ENCODE measurements around the gene RASSF3.

RASSF3 gene

GRCh38 chr12:64714551-64714968, 104.3 kb downstream of the RASSF3 start:
- H3K9me3 ChIP-seq (ENCODE audit: control insufficient read depth, low read length) = no peaks in the 10 kb centered on the region
- H3K36me3 ChIP-seq (ENCODE audit: control insufficient read depth, insufficient read depth, low read length) = peaks cover 59% of the 10 kb centered on the region
- no peaks in the 10 kb centered on the region for H3K4me1 ChIP-seq (ENCODE audit: control insufficient read depth, insufficient read depth, low read length, poor library complexity, severe bottlenecking)
- whole genome bisulfite sequencing, 2 experiments (ENCODE audit: insufficient coverage in 2 of 2) = 86 to 100% methylated on average over 2 to 4 of the region's 5 CpGs
- H3K27ac ChIP-seq (ENCODE audit: low read depth, low read length, severe bottlenecking) = no peak overlapping the region
- H3K4me3 ChIP-seq (ENCODE audit: extremely low read depth, insufficient read depth, low read length, poor library complexity, severe bottlenecking) = no peak overlapping the region

DNA sequence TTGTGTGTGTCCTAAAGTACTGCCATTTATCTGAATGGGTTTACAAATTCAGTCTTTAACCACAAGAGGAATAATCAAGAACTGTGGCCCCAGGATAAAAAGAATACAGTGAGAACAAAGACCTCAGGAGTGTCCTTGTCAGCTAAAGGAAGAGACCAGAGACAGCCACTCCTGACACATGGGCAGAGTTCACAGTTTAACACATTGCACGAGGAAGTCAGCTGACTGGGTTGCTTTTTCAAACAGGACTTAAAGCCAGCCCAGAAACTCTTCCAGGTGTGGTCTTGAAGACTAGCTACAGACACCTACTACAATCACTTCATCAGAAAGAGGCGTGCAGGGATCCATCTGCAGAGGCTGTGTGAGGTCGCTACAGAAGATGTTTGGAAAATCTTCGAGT, 106.1 kb downstream of the RASSF3 start:
- Histone ChIP-seq H3K36me3 (ENCODE audit: control insufficient read depth, insufficient read depth, low read length) (peaks cover 76% of the 10 kb centered on the region), H3K9me3 (ENCODE audit: control insufficient read depth, low read length) (no peaks in the 10 kb centered on the region), H3K4me1 (ENCODE audit: control insufficient read depth, insufficient read depth, low read length, poor library complexity, severe bottlenecking) (no peaks in the 10 kb centered on the region), H3K27ac (ENCODE audit: low read depth, low read length, severe bottlenecking) (no peak overlapping the region), H3K4me3 (ENCODE audit: extremely low read depth, insufficient read depth, low read length, poor library complexity, severe bottlenecking) (no peak overlapping the region)
- 67 to 89% methylated on average over 2 to 3 of the region's 4 CpGs for WGBS, 2 experiments (ENCODE audit: insufficient coverage in 2 of 2)

DNA sequence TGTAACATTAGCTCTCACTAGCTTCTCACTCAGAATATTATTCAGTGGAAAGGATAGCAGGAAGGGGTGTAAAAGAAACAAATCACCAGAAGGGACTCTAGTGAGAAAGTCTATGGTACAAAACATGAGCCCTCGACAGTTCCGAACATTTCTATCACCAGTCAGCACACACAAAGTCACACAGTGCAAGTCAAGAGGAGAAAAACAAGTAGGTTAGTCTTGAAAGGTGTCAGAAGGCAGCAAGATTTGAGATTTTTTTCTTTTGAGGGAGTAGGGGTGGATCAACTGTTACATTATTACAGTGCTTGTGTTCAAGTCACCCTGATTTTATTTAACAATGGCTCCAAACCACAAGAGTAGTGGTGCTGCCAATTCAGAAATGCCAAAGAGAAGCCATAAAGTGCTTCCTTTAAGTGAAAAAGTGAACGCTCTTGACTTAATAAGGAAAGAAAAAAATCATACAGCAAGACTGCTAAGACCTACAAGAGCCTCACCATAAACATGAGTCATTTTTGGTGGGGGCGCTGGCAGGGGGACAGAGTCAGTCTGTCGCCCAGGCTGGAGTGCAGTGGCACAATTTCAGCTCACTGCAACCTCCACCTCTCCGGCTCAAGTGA, 106.7 kb downstream of the RASSF3 start:
- 89 to 100% methylated on average over 3 to 4 of the region's 6 CpGs for WGBS, 2 experiments (ENCODE audit: insufficient coverage in 2 of 2)
- Histone ChIP-seq H3K4me1 (ENCODE audit: control insufficient read depth, insufficient read depth, low read length, poor library complexity, severe bottlenecking) (no peaks in the 10 kb centered on the region), H3K9me3 (ENCODE audit: control insufficient read depth, low read length) (no peaks in the 10 kb centered on the region), H3K4me3 (ENCODE audit: extremely low read depth, insufficient read depth, low read length, poor library complexity, severe bottlenecking) (no peak overlapping the region), H3K36me3 (ENCODE audit: control insufficient read depth, insufficient read depth, low read length) (peaks cover 82% of the 10 kb centered on the region), H3K27ac (ENCODE audit: low read depth, low read length, severe bottlenecking) (no peak overlapping the region)

DNA sequence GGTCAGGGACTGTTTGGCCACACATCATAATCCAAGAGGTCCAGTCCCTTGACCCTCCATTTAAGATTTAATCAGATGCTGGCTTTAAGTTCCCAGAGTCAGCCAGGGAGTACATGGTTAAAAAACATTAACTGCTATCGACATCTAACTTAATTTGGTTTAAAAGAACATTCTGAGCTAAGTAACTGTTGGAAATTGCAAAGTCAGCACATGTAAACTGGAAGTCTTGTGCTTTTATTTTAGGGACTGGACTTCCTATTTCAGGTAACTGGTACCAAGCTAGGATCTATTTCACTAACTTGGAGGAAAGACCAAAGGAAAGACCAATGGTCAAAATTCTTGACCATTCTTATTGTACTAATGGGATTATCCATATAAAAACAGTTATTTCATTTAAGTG, 108.4 kb downstream of the RASSF3 start:
- Histone ChIP-seq H3K9me3 (ENCODE audit: control insufficient read depth, low read length) (no peaks in the 10 kb centered on the region), H3K4me1 (ENCODE audit: control insufficient read depth, insufficient read depth, low read length, poor library complexity, severe bottlenecking) (no peaks in the 10 kb centered on the region), H3K36me3 (ENCODE audit: control insufficient read depth, insufficient read depth, low read length) (peaks cover 89% of the 10 kb centered on the region), H3K27ac (ENCODE audit: low read depth, low read length, severe bottlenecking) (no peak overlapping the region), H3K4me3 (ENCODE audit: extremely low read depth, insufficient read depth, low read length, poor library complexity, severe bottlenecking) (no peak overlapping the region)
- 83 to 100% methylated on average over 1 of the region's 1 CpG for WGBS, 2 experiments (ENCODE audit: insufficient coverage in 2 of 2)

- H3K4me1 ChIP-seq (ENCODE audit: control insufficient read depth, insufficient read depth, low read length, poor library complexity, severe bottlenecking) = no peaks in the 10 kb centered on the region
- no peak overlapping the region for H3K4me3 ChIP-seq (ENCODE audit: extremely low read depth, insufficient read depth, low read length, poor library complexity, severe bottlenecking)
- no peak overlapping the region for H3K27ac ChIP-seq (ENCODE audit: low read depth, low read length, severe bottlenecking)
- H3K36me3 ChIP-seq (ENCODE audit: control insufficient read depth, insufficient read depth, low read length) = peaks cover 83% of the 10 kb centered on the region
- H3K9me3 ChIP-seq (ENCODE audit: control insufficient read depth, low read length) = no peaks in the 10 kb centered on the region
- 100% methylated on average over 1 of the region's 1 CpG; no CpG with 5 or more reads in 1 of the 2 experiments for WGBS, 2 experiments (ENCODE audit: insufficient coverage in 2 of 2)
Measured at GRCh38 chr12:64720884-64721283, 110.6 kb downstream of the RASSF3 start.

- 94 to 95% methylated on average over 4 of the region's 4 CpGs for WGBS, 2 experiments (ENCODE audit: insufficient coverage in 2 of 2)
- Histone ChIP-seq H3K36me3 (ENCODE audit: control insufficient read depth, insufficient read depth, low read length) (peaks cover 75% of the 10 kb centered on the region), H3K9me3 (ENCODE audit: control insufficient read depth, low read length) (no peaks in the 10 kb centered on the region), H3K4me3 (ENCODE audit: extremely low read depth, insufficient read depth, low read length, poor library complexity, severe bottlenecking) (no peak overlapping the region), H3K4me1 (ENCODE audit: control insufficient read depth, insufficient read depth, low read length, poor library complexity, severe bottlenecking) (no peaks in the 10 kb centered on the region), H3K27ac (ENCODE audit: low read depth, low read length, severe bottlenecking) (no peak overlapping the region)
Measured at GRCh38 chr12:64722835-64723234, 112.5 kb downstream of the RASSF3 start.

GRCh38 chr12:64723630-64724029, 113.3 kb downstream of the RASSF3 start:
- 82 to 100% methylated on average over 2 of the region's 2 CpGs for WGBS, 2 experiments (ENCODE audit: insufficient coverage in 2 of 2)
- H3K4me3 ChIP-seq (ENCODE audit: extremely low read depth, insufficient read depth, low read length, poor library complexity, severe bottlenecking) = no peak overlapping the region
- H3K36me3 ChIP-seq (ENCODE audit: control insufficient read depth, insufficient read depth, low read length) = peaks cover 77% of the 10 kb centered on the region
- H3K9me3 ChIP-seq (ENCODE audit: control insufficient read depth, low read length) = no peaks in the 10 kb centered on the region
- H3K4me1 ChIP-seq (ENCODE audit: control insufficient read depth, insufficient read depth, low read length, poor library complexity, severe bottlenecking) = no peaks in the 10 kb centered on the region
- H3K27ac ChIP-seq (ENCODE audit: low read depth, low read length, severe bottlenecking) = no peak overlapping the region

DNA sequence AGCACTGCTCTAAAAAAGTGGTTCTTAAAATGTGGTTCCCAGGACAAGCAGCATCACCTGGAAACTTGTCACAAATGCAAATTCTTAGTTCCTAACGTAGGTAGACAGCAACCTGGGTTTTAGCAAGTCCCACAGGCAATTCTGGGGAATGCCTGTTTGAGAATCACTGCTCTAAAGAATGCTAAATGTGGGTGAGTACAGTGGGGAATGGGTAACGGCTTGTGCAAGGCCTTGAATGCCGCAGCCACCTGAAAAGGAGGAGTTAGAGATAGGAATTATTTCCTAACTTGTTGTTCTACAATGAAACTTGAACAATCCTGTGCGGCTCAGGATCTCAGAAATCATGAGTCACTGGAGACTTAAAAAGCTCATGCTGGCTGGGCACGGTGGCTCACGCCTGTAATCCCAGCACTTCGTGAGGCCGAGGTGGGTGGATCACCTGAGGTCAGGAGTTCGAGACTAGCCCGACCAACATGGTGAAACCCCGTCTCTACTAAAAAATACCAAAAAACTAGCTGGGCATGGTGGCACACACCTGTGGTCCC, 114.0 kb downstream of the RASSF3 start:
- no peak overlapping the region for H3K4me3 ChIP-seq (ENCODE audit: extremely low read depth, insufficient read depth, low read length, poor library complexity, severe bottlenecking)
- H3K4me1 ChIP-seq (ENCODE audit: control insufficient read depth, insufficient read depth, low read length, poor library complexity, severe bottlenecking) = no peaks in the 10 kb centered on the region
- no peak overlapping the region for H3K27ac ChIP-seq (ENCODE audit: low read depth, low read length, severe bottlenecking)
- no peaks in the 10 kb centered on the region for H3K9me3 ChIP-seq (ENCODE audit: control insufficient read depth, low read length)
- peaks cover 76% of the 10 kb centered on the region for H3K36me3 ChIP-seq (ENCODE audit: control insufficient read depth, insufficient read depth, low read length)
- 86 to 95% methylated on average over 11 of the region's 11 CpGs for WGBS, 2 experiments (ENCODE audit: insufficient coverage in 2 of 2)

DNA sequence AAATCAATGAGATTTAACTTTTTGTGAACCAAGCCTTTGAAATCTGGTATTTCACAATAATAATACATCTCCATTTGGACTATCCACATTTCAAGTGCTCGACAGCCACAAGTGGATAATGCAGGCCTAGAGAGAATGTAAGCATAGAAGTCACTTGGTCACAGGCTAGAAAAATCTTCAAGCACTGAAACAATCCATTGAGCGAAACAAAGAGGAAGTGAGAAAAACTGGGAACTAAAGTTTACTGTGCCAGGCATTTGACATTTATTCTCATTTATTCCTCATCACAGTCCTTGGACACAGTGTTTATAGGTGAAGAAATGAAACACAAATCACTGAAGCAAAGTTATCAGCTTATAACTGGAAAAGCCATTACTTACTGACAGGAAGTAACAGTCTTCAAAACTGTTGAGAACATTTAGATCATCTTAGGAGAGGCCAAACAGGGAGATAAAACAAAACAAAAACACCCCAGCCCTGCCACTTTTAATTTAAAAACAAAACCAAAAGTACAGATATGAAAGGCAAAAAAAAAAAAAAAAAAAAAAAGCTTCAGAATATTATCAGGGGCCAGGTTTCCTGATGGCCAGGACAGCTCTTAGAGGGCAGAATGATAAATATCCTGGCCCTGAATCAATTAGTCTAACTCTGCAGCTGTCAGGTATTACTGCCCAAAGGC, 119.8 kb downstream of the RASSF3 start:
- no peaks in the 10 kb centered on the region for H3K9me3 ChIP-seq (ENCODE audit: control insufficient read depth, low read length)
- peaks cover 11% of the 10 kb centered on the region for H3K4me1 ChIP-seq (ENCODE audit: control insufficient read depth, insufficient read depth, low read length, poor library complexity, severe bottlenecking)
- no peak overlapping the region for H3K4me3 ChIP-seq (ENCODE audit: extremely low read depth, insufficient read depth, low read length, poor library complexity, severe bottlenecking)
- peak overlapping the region; percentile 78 for H3K27ac ChIP-seq (ENCODE audit: low read depth, low read length, severe bottlenecking)
- H3K36me3 ChIP-seq (ENCODE audit: control insufficient read depth, insufficient read depth, low read length) = peaks cover 45% of the 10 kb centered on the region
- 100% methylated on average over 1 of the region's 2 CpGs; no CpG with 5 or more reads in 1 of the 2 experiments for WGBS, 2 experiments (ENCODE audit: insufficient coverage in 2 of 2)

DNA sequence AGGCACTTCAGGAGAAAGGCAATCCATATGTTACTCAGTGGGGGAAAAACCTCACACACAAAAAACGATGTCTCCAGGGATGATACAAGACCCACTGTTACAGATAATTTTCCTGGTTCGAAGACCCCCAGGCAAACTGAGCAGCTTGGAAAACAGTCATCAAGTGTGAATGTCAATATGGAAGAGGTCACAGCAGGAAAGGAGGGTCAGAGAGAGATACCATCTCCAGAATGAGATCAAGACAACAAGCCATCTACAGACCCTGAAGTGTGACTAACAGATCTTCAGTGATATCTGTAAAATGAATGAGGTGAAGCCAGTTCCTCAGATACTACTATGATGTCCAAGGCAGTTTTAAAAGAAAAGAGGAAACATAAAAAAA, 120.3 kb downstream of the RASSF3 start:
- Histone ChIP-seq H3K36me3 (ENCODE audit: control insufficient read depth, insufficient read depth, low read length) (peaks cover 45% of the 10 kb centered on the region), H3K4me1 (ENCODE audit: control insufficient read depth, insufficient read depth, low read length, poor library complexity, severe bottlenecking) (peaks cover 16% of the 10 kb centered on the region)
- 68% methylated on average over 2 of the region's 2 CpGs; no CpG with 5 or more reads in 1 of the 2 experiments for WGBS, 2 experiments (ENCODE audit: insufficient coverage in 2 of 2)

GRCh38 chr12:64731683-64732082, 121.4 kb downstream of the RASSF3 start:
- no peak overlapping the region for H3K4me3 ChIP-seq (ENCODE audit: extremely low read depth, insufficient read depth, low read length, poor library complexity, severe bottlenecking)
- H3K36me3 ChIP-seq (ENCODE audit: control insufficient read depth, insufficient read depth, low read length) = peaks cover 52% of the 10 kb centered on the region
- peaks cover 18% of the 10 kb centered on the region for H3K4me1 ChIP-seq (ENCODE audit: control insufficient read depth, insufficient read depth, low read length, poor library complexity, severe bottlenecking)
- H3K27ac ChIP-seq (ENCODE audit: low read depth, low read length, severe bottlenecking) = no peak overlapping the region
- no peaks in the 10 kb centered on the region for H3K9me3 ChIP-seq (ENCODE audit: control insufficient read depth, low read length)
- whole genome bisulfite sequencing, 2 experiments (ENCODE audit: insufficient coverage in 2 of 2) = 91 to 100% methylated on average over 4 of the region's 4 CpGs

More for the DNA sequence above, 120.3 kb downstream of the RASSF3 start:
- Histone ChIP-seq H3K27ac (ENCODE audit: low read depth, low read length, severe bottlenecking) (peak overlapping the region; percentile 78), H3K4me3 (ENCODE audit: extremely low read depth, insufficient read depth, low read length, poor library complexity, severe bottlenecking) (no peak overlapping the region), H3K9me3 (ENCODE audit: control insufficient read depth, low read length) (no peaks in the 10 kb centered on the region)

Measured in mesodermal cell (in vitro differentiated cells).